Activated B cell treated with CpG ODN at 0.5 μM for 24 hours (primary cell): ENCODE data around the gene PATL1. TPM values are rescaled to one million over a fixed set of nuclear protein-coding genes. Genes with fewer than 3 reads are reported as not detected.
A peak's percentile ranks its signal among the peaks of the same experiment; 100 is the strongest.
"Not testable (repeated sequence)": the region's sequence is repeated elsewhere in the genome, so short reads cannot be mapped to it uniquely, and the experiment has no call there.

Experiments used
- ATAC-seq: fragments of 200-7000 bp; cut with Tn5 transposase; one replicate; pipeline ENCODE4 v1.10.0; 2021; ENCODE audit warnings: low read depth, mild to moderate bottlenecking, moderate library complexity
- CTCF ChIA-PET: fragments of 350-600 bp; sonication (Branson Sonifier 250); formaldehyde crosslinking; loops from one replicate; lab custom pipeline; 2021; ENCODE audit warnings: antibody characterized with exemption; lab: Charles Lee
- POLR2A ChIA-PET: fragments of 350-600 bp; sonication (Branson Sonifier 250); formaldehyde crosslinking; loops from one replicate; lab custom pipeline; 2021; ENCODE audit warnings: antibody characterized with exemption; lab: Charles Lee
- DNase-seq: peaks from one replicate; pipeline ENCODE4 v3.0.0; 2022
- H3K27ac Mint-ChIP-seq: one replicate; pipeline ENCODE4 v1.8.0; 2020; ENCODE audit warnings: mixed read lengths
- H3K27me3 Mint-ChIP-seq: one replicate; pipeline ENCODE4 v1.8.0; 2021; ENCODE audit warnings: mixed read lengths
- H3K36me3 Mint-ChIP-seq: one replicate; pipeline ENCODE4 v1.8.0; 2021; ENCODE audit warnings: low read depth, mixed read lengths
- H3K4me1 Mint-ChIP-seq: one replicate; pipeline ENCODE4 v1.8.0; 2021; ENCODE audit warnings: mixed read lengths
- H3K4me3 Mint-ChIP-seq: one replicate; pipeline ENCODE4 v1.8.0; 2020; ENCODE audit warnings: mild to moderate bottlenecking, mixed read lengths
- H3K9me3 Mint-ChIP-seq: one replicate; pipeline ENCODE4 v1.8.0; 2020; ENCODE audit warnings: mixed read lengths
- CTCF ChIP-seq: fragments of 200-600 bp; IDR thresholded peaks from one replicate; pipeline ENCODE4 v1.8.0; 2022; ENCODE audit warnings: antibody characterized with exemption, mild to moderate bottlenecking
- intact Hi-C: fragments of 100-400 bp; cut with micrococcal nuclease; formaldehyde crosslinking; loops from one replicate; pipeline ENCODE4 v1.15.1; 2024
- total RNA-seq: library from RNA; stranded (reverse); gene quantifications from 2 replicates; pipeline ENCODE4 v1.2.3, GENCODE V29; 2022

The PATL1 gene
- total RNA-seq, 1 donor from 2014 or later: 45.1 TPM

- ChIA-PET POLR2A (no interaction called here), CTCF (no interaction called here)
- Mint-ChIP-seq H3K4me3 (no peak overlapping the region), H3K27me3 (peaks cover 8% of the 10 kb centered on the region), H3K27ac (no peak overlapping the region), H3K9me3 (peaks cover 17% of the 10 kb centered on the region), H3K36me3 (no peaks in the 10 kb centered on the region), H3K4me1 (no peaks in the 10 kb centered on the region)
- intact Hi-C loops: no loop called here
- TF ChIP-seq CTCF: no peak
- DNase-seq: no peak
- no peak for ATAC-seq
Observed at GRCh38 chr11:59692915-59693314, 24.1 kb upstream of the PATL1 start.

GRCh38 chr11:59691156-59691555 lies 22.3 kb upstream of the PATL1 start:
- Mint-ChIP-seq H3K27ac (no peak overlapping the region), H3K4me1 (no peaks in the 10 kb centered on the region), H3K36me3 (no peaks in the 10 kb centered on the region), H3K9me3 (peaks cover 15% of the 10 kb centered on the region), H3K4me3 (no peak overlapping the region), H3K27me3 (peaks cover 11% of the 10 kb centered on the region)
- POLR2A ChIA-PET: no interaction called here
- no peak for DNase-seq
- no peak for TF ChIP-seq CTCF
- no peak for ATAC-seq
- CTCF ChIA-PET: interaction anchor here (0.7 kb wide), 1 partner anchor 26 kb away, joined by 3 read pairs; no protein-coding TSS in a partner anchor
- intact Hi-C loops: no loop called here

GRCh38 chr11:59689015-59689414 lies 20.2 kb upstream of the PATL1 start:
- peaks cover 15% of the 10 kb centered on the region for H3K9me3 Mint-ChIP-seq
- no peak for DNase-seq
- ChIA-PET CTCF (no interaction called here), POLR2A (no interaction called here)
- H3K4me3 Mint-ChIP-seq: no peak overlapping the region
- H3K27ac Mint-ChIP-seq: no peak overlapping the region
- TF ChIP-seq CTCF: no peak
- no peaks in the 10 kb centered on the region for H3K4me1 Mint-ChIP-seq
- intact Hi-C loops: no loop called here
- peaks cover 20% of the 10 kb centered on the region for H3K27me3 Mint-ChIP-seq
- H3K36me3 Mint-ChIP-seq: no peaks in the 10 kb centered on the region
- ATAC-seq: no peak

GRCh38 chr11:59681260-59681725 lies 12.5 kb upstream of the PATL1 start:
- intact Hi-C loops: loop anchor here (5.0 kb wide), 1 partner anchor 249 kb away; no protein-coding TSS in a partner anchor
- H3K27ac Mint-ChIP-seq, DNase-seq, H3K36me3 Mint-ChIP-seq, ATAC-seq, H3K4me3 Mint-ChIP-seq, H3K9me3 Mint-ChIP-seq, POLR2A ChIA-PET, H3K4me1 Mint-ChIP-seq: not testable (repeated sequence)
- CTCF ChIA-PET: interaction anchor here (2.5 kb wide), 1 partner anchor 144 kb away, joined by 19 read pairs; no protein-coding TSS in a partner anchor
- H3K27me3 Mint-ChIP-seq: peaks cover 13% of the 10 kb centered on the region

- intact Hi-C loops: loop anchor here (1.0 to 5.0 kb wide), 4 partner anchors 122 to 509 kb away; no protein-coding TSS in a partner anchor
- DNase-seq (peak; percentile 32), ATAC-seq (peak; percentile 88)
- H3K4me3 Mint-ChIP-seq: no peak overlapping the region
- H3K27ac Mint-ChIP-seq: no peak overlapping the region
- no peak for TF ChIP-seq CTCF
- H3K27me3 Mint-ChIP-seq: peaks cover 9% of the 10 kb centered on the region
- H3K4me1 Mint-ChIP-seq: no peaks in the 10 kb centered on the region
- no peaks in the 10 kb centered on the region for H3K36me3 Mint-ChIP-seq
- H3K9me3 Mint-ChIP-seq: no peaks in the 10 kb centered on the region
- POLR2A ChIA-PET: no interaction called here
- CTCF ChIA-PET: interaction anchor here (0.7 to 2.5 kb wide), 4 partner anchors 141 to 523 kb away, joined by 3 to 19 read pairs (median 3); no protein-coding TSS in a partner anchor
Observed at GRCh38 chr11:59680287-59681154, 11.7 kb upstream of the PATL1 start.
